Fibroblast of the aortic adventitia (primary cell): ENCODE data around the gene CECR2. TPM values are rescaled to one million over a fixed set of nuclear protein-coding genes. Genes with fewer than 3 reads are reported as not detected.

Experiments
- DNase-seq: peaks from one replicate; pipeline ENCODE4 v3.0.0-alpha.2; 2010; ENCODE audit warnings: low read depth
- H3K4me3 ChIP-seq: 2 replicates; pipeline ENCODE4 v1.5.1; 2011; ENCODE audit warnings: low read depth, mild to moderate bottlenecking, control low read depth, low read length, moderate library complexity
- total RNA-seq: library from RNA; depleted of rRNA; stranded (reverse); fragments of >200 nt; gene quantifications from 2 replicates; pipeline ENCODE4 v1.2.3, GENCODE V29; 2012; ENCODE audit warnings: low replicate concordance
- TF ChIP-seq, protein P1 (sequence below): IDR thresholded peaks from 2 replicates; pipeline ENCODE4 v1.5.1; 2011; ENCODE audit warnings: mild to moderate bottlenecking, low read length, control low read depth, inconsistent platforms; ENCODE audit not compliant: insufficient read depth

CECR2 gene
- total RNA-seq, 1 donor, result not detected

DNA sequence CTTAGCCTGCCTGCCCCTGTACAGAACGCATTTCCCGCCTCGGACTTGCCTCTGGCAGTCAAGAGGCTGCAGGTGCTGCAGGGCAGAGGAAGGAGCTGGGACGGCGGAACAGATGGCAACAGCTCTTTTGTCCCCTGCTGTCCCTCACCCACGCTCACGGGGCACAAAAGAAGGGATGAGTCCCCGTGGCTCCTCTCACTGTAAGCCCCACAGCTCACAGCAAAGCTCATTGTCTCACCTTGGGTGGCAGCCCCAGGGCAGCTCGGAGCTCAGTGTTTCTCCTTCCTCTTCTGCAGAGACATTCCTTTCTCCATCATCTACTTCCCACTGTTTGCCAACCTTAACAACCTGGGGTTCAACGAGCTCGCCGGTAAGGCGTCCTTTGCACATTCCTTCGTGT is 218.4 kb downstream of the CECR2 start:
- TF ChIP-seq, protein P1, sequence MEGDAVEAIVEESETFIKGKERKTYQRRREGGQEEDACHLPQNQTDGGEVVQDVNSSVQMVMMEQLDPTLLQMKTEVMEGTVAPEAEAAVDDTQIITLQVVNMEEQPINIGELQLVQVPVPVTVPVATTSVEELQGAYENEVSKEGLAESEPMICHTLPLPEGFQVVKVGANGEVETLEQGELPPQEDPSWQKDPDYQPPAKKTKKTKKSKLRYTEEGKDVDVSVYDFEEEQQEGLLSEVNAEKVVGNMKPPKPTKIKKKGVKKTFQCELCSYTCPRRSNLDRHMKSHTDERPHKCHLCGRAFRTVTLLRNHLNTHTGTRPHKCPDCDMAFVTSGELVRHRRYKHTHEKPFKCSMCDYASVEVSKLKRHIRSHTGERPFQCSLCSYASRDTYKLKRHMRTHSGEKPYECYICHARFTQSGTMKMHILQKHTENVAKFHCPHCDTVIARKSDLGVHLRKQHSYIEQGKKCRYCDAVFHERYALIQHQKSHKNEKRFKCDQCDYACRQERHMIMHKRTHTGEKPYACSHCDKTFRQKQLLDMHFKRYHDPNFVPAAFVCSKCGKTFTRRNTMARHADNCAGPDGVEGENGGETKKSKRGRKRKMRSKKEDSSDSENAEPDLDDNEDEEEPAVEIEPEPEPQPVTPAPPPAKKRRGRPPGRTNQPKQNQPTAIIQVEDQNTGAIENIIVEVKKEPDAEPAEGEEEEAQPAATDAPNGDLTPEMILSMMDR, result no peak
- no peak for DNase-seq
- no peak overlapping the region for H3K4me3 ChIP-seq

DNA sequence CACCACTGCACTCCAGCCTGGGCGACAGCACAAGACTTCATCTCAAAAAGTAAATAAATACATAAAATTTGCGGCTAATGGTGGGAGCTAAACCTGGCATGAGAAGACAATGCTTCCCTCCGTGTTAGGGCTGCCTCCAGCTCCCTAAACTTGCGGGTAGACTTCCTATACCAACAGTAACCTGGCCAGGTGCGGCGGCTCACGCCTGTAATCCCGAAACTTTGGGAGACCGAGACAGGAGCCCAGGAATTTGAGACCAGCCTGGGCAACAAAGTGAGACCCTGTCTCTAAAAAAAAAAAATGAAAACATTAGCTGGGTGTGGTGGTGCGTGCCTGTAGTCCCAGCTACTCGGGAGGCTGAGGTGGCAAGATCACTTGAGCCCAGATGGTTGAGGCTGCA is 219.3 kb downstream of the CECR2 start:
- H3K4me3 ChIP-seq, result no peak overlapping the region
- no peak for DNase-seq
- TF ChIP-seq, protein P1, result no peak

DNA sequence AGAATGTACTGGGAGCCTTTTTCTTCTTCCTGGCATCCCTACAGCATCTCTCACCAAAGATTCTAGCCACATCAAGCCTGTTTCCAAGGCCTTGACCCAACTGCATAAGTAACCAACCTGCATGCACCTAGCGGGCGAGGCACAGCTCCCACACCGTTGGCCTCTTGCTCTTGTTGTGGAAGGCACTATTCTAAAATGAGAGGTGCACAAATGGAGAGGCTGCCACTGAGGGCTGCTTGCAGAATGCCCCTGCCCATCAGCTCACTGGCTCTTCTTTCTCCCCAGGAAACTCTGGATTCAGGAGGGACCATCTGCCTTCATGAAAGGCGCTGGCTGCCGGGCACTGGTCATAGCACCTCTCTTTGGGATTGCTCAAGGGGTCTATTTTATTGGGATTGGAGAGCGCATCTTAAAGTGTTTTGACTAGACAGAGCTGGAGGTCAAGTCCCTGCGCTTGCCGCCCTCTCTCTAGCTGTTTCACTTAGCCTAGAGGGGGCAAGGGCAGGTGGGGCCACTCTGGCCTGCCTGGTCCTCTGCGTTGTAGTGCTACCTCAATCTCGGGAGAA is 220.6 kb downstream of the CECR2 start:
- TF ChIP-seq, protein P1, result no peak
- DNase-seq, result no peak
- H3K4me3 ChIP-seq, result no peak overlapping the region

DNA sequence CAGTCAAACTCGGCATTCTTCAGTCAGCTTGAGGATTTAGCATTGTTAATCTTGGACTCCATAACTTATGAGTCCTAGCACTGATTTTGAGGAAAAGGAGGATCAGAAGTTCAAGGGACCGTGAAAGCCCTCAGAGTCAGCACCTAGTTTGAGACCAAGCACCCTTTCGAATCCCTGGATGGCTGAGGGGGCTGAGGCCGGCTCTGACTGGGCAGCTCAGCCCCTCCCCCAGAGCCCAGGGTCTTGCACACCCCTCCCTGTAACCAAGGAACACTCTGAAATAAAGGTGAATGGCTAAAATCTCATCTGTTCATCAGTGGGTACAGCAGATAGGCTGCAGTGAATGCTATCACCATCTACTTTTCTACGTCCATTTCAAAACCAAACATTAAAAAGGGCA is 221.3 kb downstream of the CECR2 start:
- TF ChIP-seq, protein P1, result no peak
- no peak for DNase-seq
- H3K4me3 ChIP-seq, result no peak overlapping the region

DNA sequence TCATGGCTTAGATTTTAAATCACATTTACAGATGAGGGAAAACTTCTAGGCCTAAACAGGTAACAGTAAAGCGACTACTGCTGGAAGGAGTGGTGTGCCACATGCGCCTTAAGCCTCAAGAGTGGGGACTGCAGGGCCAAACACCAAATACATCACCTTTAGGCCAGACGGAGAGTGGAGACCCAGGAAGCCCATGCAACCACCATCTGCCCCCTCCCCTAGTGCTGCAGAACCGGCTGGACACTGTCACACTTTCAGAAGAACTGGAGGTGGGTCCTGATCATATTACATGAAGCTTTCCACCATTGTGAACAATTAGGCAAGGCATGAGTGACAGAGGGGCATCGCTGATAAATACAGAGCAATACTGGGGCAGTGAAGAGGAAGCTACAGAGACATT is 222.9 kb downstream of the CECR2 start:
- no peak overlapping the region for H3K4me3 ChIP-seq
- DNase-seq, result no peak
- TF ChIP-seq, protein P1, result no peak

DNA sequence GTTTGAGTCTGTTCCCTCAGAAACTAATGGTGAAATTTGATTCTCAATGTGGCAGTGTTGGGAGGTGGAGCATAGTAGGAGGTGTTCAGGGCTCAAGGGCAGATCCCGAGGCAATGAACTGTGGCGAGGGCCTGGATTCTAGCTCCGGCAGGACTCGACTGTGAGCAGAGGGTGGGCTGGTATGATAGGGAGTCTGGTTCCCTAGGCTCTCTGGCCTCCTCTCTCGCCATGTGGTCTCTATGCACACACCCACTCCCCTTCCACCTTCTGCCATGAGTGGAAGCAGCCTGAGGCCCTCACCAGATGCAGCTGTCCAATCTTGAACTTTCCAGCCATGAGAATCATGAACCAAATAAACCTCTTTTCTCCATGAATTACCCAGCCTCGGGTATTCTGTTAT is 227.0 kb downstream of the CECR2 start:
- no peak for DNase-seq
- no peak overlapping the region for H3K4me3 ChIP-seq
- TF ChIP-seq, protein P1, result no peak

DNA sequence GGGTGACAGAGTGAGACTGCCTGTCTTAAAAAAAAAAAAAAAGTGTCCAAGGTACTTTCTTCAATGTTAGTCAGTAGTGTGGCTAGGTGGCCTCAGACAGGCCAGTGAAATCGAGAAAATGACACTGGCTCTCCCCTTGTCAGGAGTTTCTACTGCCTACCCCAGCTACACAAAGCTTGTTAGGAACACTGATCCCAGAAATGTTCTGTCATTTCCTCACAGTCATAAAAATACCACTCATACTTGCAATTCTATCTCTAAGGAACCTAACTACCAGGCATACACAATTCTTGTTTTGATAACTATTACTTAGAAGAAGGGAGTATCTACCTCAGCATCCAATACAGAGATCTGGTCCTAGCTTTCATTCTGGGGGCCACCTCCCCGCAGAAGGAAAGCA is 228.0 kb downstream of the CECR2 start:
- H3K4me3 ChIP-seq, result no peak overlapping the region

More for the DNA sequence above, 228.0 kb downstream of the CECR2 start:
- DNase-seq, result no peak
- TF ChIP-seq, protein P1, result no peak
